Activated B cell treated with CpG ODN at 0.5 μM for 24 hours (primary cell): ENCODE measurements around the gene MARK3. TPM values are rescaled to one million over a fixed set of nuclear protein-coding genes. Genes with fewer than 3 reads are reported as not detected.

ENCODE experiments used
- ATAC-seq: fragments of 200-7000 bp; cut with Tn5 transposase; one replicate; pipeline ENCODE4 v1.10.0; 2021; ENCODE audit warnings: low read depth, mild to moderate bottlenecking, moderate library complexity
- CTCF ChIA-PET: fragments of 350-600 bp; sonication (Branson Sonifier 250); formaldehyde crosslinking; loops from one replicate; lab custom pipeline; 2021; ENCODE audit warnings: antibody characterized with exemption; lab: Charles Lee
- POLR2A ChIA-PET: fragments of 350-600 bp; sonication (Branson Sonifier 250); formaldehyde crosslinking; loops from one replicate; lab custom pipeline; 2021; ENCODE audit warnings: antibody characterized with exemption; lab: Charles Lee
- DNase-seq: peaks from one replicate; pipeline ENCODE4 v3.0.0; 2022
- H3K27ac Mint-ChIP-seq: one replicate; pipeline ENCODE4 v1.8.0; 2020; ENCODE audit warnings: mixed read lengths
- H3K27me3 Mint-ChIP-seq: one replicate; pipeline ENCODE4 v1.8.0; 2021; ENCODE audit warnings: mixed read lengths
- H3K36me3 Mint-ChIP-seq: one replicate; pipeline ENCODE4 v1.8.0; 2021; ENCODE audit warnings: low read depth, mixed read lengths
- H3K4me1 Mint-ChIP-seq: one replicate; pipeline ENCODE4 v1.8.0; 2021; ENCODE audit warnings: mixed read lengths
- H3K4me3 Mint-ChIP-seq: one replicate; pipeline ENCODE4 v1.8.0; 2020; ENCODE audit warnings: mild to moderate bottlenecking, mixed read lengths
- H3K9me3 Mint-ChIP-seq: one replicate; pipeline ENCODE4 v1.8.0; 2020; ENCODE audit warnings: mixed read lengths
- CTCF ChIP-seq: fragments of 200-600 bp; IDR thresholded peaks from one replicate; pipeline ENCODE4 v1.8.0; 2022; ENCODE audit warnings: antibody characterized with exemption, mild to moderate bottlenecking
- intact Hi-C: fragments of 100-400 bp; cut with micrococcal nuclease; formaldehyde crosslinking; loops from one replicate; pipeline ENCODE4 v1.15.1; 2024
- total RNA-seq: library from RNA; stranded (reverse); gene quantifications from 2 replicates; pipeline ENCODE4 v1.2.3, GENCODE V29; 2022

Gene MARK3
- total RNA-seq, 1 donor from 2014 or later, result 110 TPM

- intact Hi-C loops, result loop anchor here (1.0 to 10.0 kb wide), 5 partner anchors 35 to 763 kb away; partner anchors contain the start of genes BAG5, COA8, EIF5 and KLC1
- H3K9me3 Mint-ChIP-seq, result no peaks in the 10 kb centered on the region
- ChIA-PET CTCF (interaction anchor here (1.1 to 3.3 kb wide), 2 partner anchors 9 to 19 kb away, joined by 3 to 16 read pairs; no protein-coding TSS in a partner anchor), POLR2A (interaction anchor here (0.9 to 1.7 kb wide), 10 partner anchors 9 to 194 kb away, joined by 3 to 15 read pairs (median 4); partner anchors contain the start of genes BAG5, COA8, EIF5 and KLC1)
- peak overlapping the region; percentile 96 for H3K27ac Mint-ChIP-seq
- H3K4me3 Mint-ChIP-seq, result peak overlapping the region; percentile 92
- peaks cover 66% of the 10 kb centered on the region for H3K4me1 Mint-ChIP-seq
- H3K27me3 Mint-ChIP-seq, result no peaks in the 10 kb centered on the region
- DNase-seq, result peak; percentile 70
- ATAC-seq, result peak; percentile 90
- peaks cover 14% of the 10 kb centered on the region for H3K36me3 Mint-ChIP-seq
- no peak for TF ChIP-seq CTCF
Measured at GRCh38 chr14:103527408-103528145, 142.4 kb downstream of the MARK3 start.

GRCh38 chr14:103528146-103528586 lies 143.0 kb downstream of the MARK3 start:
- no peaks in the 10 kb centered on the region for H3K27me3 Mint-ChIP-seq
- H3K4me1 Mint-ChIP-seq, result peaks cover 66% of the 10 kb centered on the region
- H3K4me3 Mint-ChIP-seq, result peak overlapping the region; percentile 92
- ATAC-seq (no peak), DNase-seq (no peak)
- no peaks in the 10 kb centered on the region for H3K9me3 Mint-ChIP-seq
- TF ChIP-seq CTCF, result no peak
- ChIA-PET POLR2A (interaction anchor here (0.6 to 1.7 kb wide), 10 partner anchors 9 to 772 kb away, joined by 3 to 15 read pairs (median 3); partner anchors contain the start of genes BAG5, CDC42BPB, COA8 and EIF5), CTCF (interaction anchor here (1.1 to 3.3 kb wide), 2 partner anchors 10 to 19 kb away, joined by 3 to 16 read pairs; no protein-coding TSS in a partner anchor)
- H3K27ac Mint-ChIP-seq, result peak overlapping the region; percentile 96
- intact Hi-C loops, result loop anchor here (2.0 to 10.0 kb wide), 3 partner anchors 143 to 763 kb away; partner anchors contain the start of genes EIF5 and MARK3
- peaks cover 15% of the 10 kb centered on the region for H3K36me3 Mint-ChIP-seq

GRCh38 chr14:103528587-103529382 lies 143.6 kb downstream of the MARK3 start, which contains the start of gene TRMT61A:
Gene TRMT61A (plus strand): TSS chr14:103529196. CDS start chr14:103529979, 783 bp downstream.
- Mint-ChIP-seq H3K27me3 (no peaks in the 10 kb centered on the region), H3K4me1 (peaks cover 62% of the 10 kb centered on the region), H3K9me3 (no peaks in the 10 kb centered on the region), H3K27ac (peak within 1 kb of the TSS; percentile 96), H3K4me3 (peak within 1 kb of the TSS; percentile 92), H3K36me3 (peaks cover 18% of the 10 kb centered on the region)
- ATAC-seq (peak; percentile 26), DNase-seq (peak; percentile 65)
- no peak for TF ChIP-seq CTCF
- intact Hi-C loops, result loop anchor here (1.0 to 10.0 kb wide), 4 partner anchors 7 to 764 kb away; partner anchors contain the start of genes EIF5 and MARK3
- CTCF ChIA-PET, result interaction anchor here (3.3 kb wide), 1 partner anchor 10 kb away, joined by 16 read pairs; no protein-coding TSS in a partner anchor
- POLR2A ChIA-PET, result interaction anchor here (0.6 to 1.4 kb wide), 13 partner anchors 8 to 895 kb away, joined by 3 to 8 read pairs (median 3); partner anchors contain the start of genes BAG5, CDC42BPB, COA8 and EIF5

GRCh38 chr14:103529383-103530365 lies 144.5 kb downstream of the MARK3 start:
- Mint-ChIP-seq H3K27ac (peak overlapping the region; percentile 89), H3K27me3 (no peaks in the 10 kb centered on the region), H3K9me3 (no peaks in the 10 kb centered on the region), H3K4me3 (peak overlapping the region; percentile 92), H3K36me3 (peaks cover 20% of the 10 kb centered on the region), H3K4me1 (peaks cover 61% of the 10 kb centered on the region)
- POLR2A ChIA-PET, result interaction anchor here (0.6 to 1.4 kb wide), 6 partner anchors 9 to 247 kb away, joined by 3 to 4 read pairs (median 4); partner anchors contain the start of genes BAG5 and COA8
- CTCF ChIA-PET, result interaction anchor here (1.4 to 3.3 kb wide), 2 partner anchors 11 kb away, joined by 5 to 16 read pairs; no protein-coding TSS in a partner anchor
- intact Hi-C loops, result loop anchor here (1.0 to 10.0 kb wide), 4 partner anchors 8 to 765 kb away; partner anchors contain the start of genes EIF5 and MARK3
- no peak for DNase-seq
- TF ChIP-seq CTCF, result no peak
- ATAC-seq, result no peak
